ENCODE measurements around the gene PGP.

Gene PGP

DNA sequence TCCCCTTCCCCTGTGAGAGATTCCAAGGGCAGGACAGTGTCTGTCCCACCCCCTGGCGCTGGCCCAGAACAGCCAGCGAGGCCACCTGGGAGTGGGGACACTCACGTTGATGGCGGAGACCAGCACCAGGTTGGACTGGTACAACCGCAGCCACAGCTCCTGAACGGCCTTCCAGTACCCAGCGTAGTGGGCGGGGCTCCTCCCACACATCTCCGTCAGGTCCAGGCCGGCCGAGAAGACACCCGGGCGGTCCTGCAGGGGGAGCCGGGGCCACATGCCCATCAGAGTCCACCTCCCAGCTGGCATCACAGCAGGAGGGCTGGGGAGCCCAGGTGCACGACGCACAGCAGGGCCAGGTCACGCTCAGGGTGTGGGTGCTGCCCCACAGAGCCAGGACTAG is 29.7 kb upstream of the PGP start:
- Histone ChIP-seq H3K18ac (ENCODE audit: low read length) (no peak overlapping the region), H3K36me3 (ENCODE audit: control insufficient read depth in 1 of 2, insufficient read depth in 2 of 2, low read length in 2 of 2) (peaks cover 56 to 57% of the 10 kb centered on the region in 2 experiments), H3K79me1 (ENCODE audit: low read length) (no peaks in the 10 kb centered on the region), H4K8ac (ENCODE audit: low read depth, low read length) (no peak overlapping the region), H2BK5ac (ENCODE audit: low read depth, low read length, poor library complexity) (no peak overlapping the region), H3K9ac (ENCODE audit: low read length) (no peak overlapping the region), H3K23ac (ENCODE audit: low read length) (no peak overlapping the region), H3K4ac (ENCODE audit: low read depth, low read length) (no peak overlapping the region), H3K4me2 (ENCODE audit: low read length) (no peak overlapping the region), H3K4me3 (ENCODE audit: low read depth, low read length) (no peak overlapping the region), H2BK12ac (ENCODE audit: low read length) (no peak overlapping the region), H4K12ac (ENCODE audit: low read depth, low read length) (no peak overlapping the region), H3K14ac (ENCODE audit: low read length) (no peak overlapping the region), H3K9me3 (ENCODE audit: insufficient read depth, low read depth, low read length) (no peaks in the 10 kb centered on the region), H3K79me2 (ENCODE audit: control insufficient read depth, insufficient read depth, low read length, poor library complexity) (no peaks in the 10 kb centered on the region), H4K91ac (ENCODE audit: low read depth, low read length) (no peak overlapping the region), H2AK5ac (ENCODE audit: low read length) (no peak overlapping the region), H3K27me3 (ENCODE audit: insufficient read depth, low read length) (no peaks in the 10 kb centered on the region), H2AFZ (ENCODE audit: insufficient read depth, low read length, poor library complexity) (no peak overlapping the region), H3K27ac (ENCODE audit: low read depth, low read length) (no peak overlapping the region), H2BK120ac (ENCODE audit: insufficient read depth, low read length, poor library complexity) (no peak overlapping the region), H3K4me1 (ENCODE audit: control insufficient read depth in 1 of 2, insufficient read depth in 2 of 2, low read length in 2 of 2) (no peaks in the 10 kb centered on the region)
- no CpG with 5 or more reads among the region's 17 CpGs for WGBS (ENCODE audit: extremely low coverage, insufficient coverage, insufficient read length)
- DNase-seq, result no peak

DNA sequence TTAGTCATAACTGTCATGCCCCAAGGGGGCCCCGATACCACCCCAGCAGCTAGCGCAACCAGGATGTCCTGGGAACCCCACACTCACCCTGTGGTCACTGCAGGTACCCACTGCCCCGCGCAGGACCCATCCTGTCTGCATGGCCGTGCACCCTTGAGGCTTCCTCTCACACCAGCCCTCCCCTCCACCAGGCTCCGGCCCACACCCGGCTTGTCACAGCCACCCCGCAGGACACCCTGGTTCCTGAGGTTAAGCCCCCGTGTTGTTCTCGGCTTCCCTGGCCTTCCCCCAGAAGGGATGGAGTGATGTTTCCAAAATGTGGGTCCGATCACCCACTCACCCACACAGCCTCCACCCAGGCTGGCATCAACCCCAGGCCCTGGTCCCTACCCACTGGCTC is 29.1 kb upstream of the PGP start:
- Histone ChIP-seq H2BK12ac (ENCODE audit: low read length) (no peak overlapping the region), H3K79me2 (ENCODE audit: control insufficient read depth, insufficient read depth, low read length, poor library complexity) (no peaks in the 10 kb centered on the region), H2BK120ac (ENCODE audit: insufficient read depth, low read length, poor library complexity) (no peak overlapping the region), H3K9ac (ENCODE audit: low read length) (no peak overlapping the region), H3K4me1 (ENCODE audit: control insufficient read depth in 1 of 2, insufficient read depth in 2 of 2, low read length in 2 of 2) (no peaks in the 10 kb centered on the region), H4K12ac (ENCODE audit: low read depth, low read length) (no peak overlapping the region), H3K9me3 (ENCODE audit: insufficient read depth, low read depth, low read length) (no peaks in the 10 kb centered on the region), H3K4me2 (ENCODE audit: low read length) (no peak overlapping the region), H3K27ac (ENCODE audit: low read depth, low read length) (no peak overlapping the region), H3K14ac (ENCODE audit: low read length) (no peak overlapping the region), H2BK5ac (ENCODE audit: low read depth, low read length, poor library complexity) (no peak overlapping the region), H3K18ac (ENCODE audit: low read length) (no peak overlapping the region), H3K23ac (ENCODE audit: low read length) (no peak overlapping the region), H3K4ac (ENCODE audit: low read depth, low read length) (no peak overlapping the region), H3K27me3 (ENCODE audit: insufficient read depth, low read length) (no peaks in the 10 kb centered on the region), H4K8ac (ENCODE audit: low read depth, low read length) (no peak overlapping the region), H3K36me3 (ENCODE audit: control insufficient read depth in 1 of 2, insufficient read depth in 2 of 2, low read length in 2 of 2) (peaks cover 56 to 57% of the 10 kb centered on the region in 2 experiments), H3K4me3 (ENCODE audit: low read depth, low read length) (no peak overlapping the region), H2AFZ (ENCODE audit: insufficient read depth, low read length, poor library complexity) (no peak overlapping the region), H3K79me1 (ENCODE audit: low read length) (no peaks in the 10 kb centered on the region), H2AK5ac (ENCODE audit: low read length) (no peak overlapping the region), H4K91ac (ENCODE audit: low read depth, low read length) (no peak overlapping the region)
- DNase-seq, result no peak
- no CpG with 5 or more reads among the region's 11 CpGs for WGBS (ENCODE audit: extremely low coverage, insufficient coverage, insufficient read length)

DNA sequence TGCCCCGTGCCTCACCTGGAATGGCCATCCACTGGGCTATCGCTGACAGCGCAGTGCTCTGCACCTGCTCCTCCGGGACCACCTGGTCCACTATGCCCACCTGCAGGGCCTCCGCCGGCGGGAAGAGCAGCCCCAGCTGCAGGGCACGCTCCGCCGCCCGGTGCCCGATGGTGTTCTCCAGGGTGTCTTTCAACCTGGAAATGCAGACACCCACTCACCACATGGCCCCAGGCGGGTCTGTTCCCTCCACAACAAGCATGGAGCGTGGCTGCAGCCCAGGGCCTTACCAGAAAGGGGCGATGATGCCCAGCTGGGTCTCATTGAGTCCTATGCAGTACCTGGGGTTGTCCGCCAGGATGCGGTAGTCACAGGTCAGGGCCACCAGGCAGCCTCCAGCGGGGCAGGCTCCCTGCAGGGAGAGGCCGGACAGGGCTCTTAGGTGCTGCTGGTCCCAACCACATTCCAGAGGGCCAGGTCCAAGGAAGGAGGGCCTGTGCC is 28.4 kb upstream of the PGP start:
- Histone ChIP-seq H3K9me3 (ENCODE audit: insufficient read depth, low read depth, low read length) (no peaks in the 10 kb centered on the region), H4K91ac (ENCODE audit: low read depth, low read length) (no peak overlapping the region), H2BK5ac (ENCODE audit: low read depth, low read length, poor library complexity) (no peak overlapping the region), H3K79me2 (ENCODE audit: control insufficient read depth, insufficient read depth, low read length, poor library complexity) (no peaks in the 10 kb centered on the region), H4K12ac (ENCODE audit: low read depth, low read length) (no peak overlapping the region), H3K14ac (ENCODE audit: low read length) (no peak overlapping the region), H3K27me3 (ENCODE audit: insufficient read depth, low read length) (peaks cover 4% of the 10 kb centered on the region), H3K4ac (ENCODE audit: low read depth, low read length) (no peak overlapping the region), H2BK12ac (ENCODE audit: low read length) (no peak overlapping the region), H3K9ac (ENCODE audit: low read length) (no peak overlapping the region), H3K4me2 (ENCODE audit: low read length) (no peak overlapping the region), H2BK120ac (ENCODE audit: insufficient read depth, low read length, poor library complexity) (no peak overlapping the region), H4K8ac (ENCODE audit: low read depth, low read length) (no peak overlapping the region), H3K4me3 (ENCODE audit: low read depth, low read length) (no peak overlapping the region), H3K4me1 (ENCODE audit: control insufficient read depth in 1 of 2, insufficient read depth in 2 of 2, low read length in 2 of 2) (no peaks in the 10 kb centered on the region), H3K36me3 (ENCODE audit: control insufficient read depth in 1 of 2, insufficient read depth in 2 of 2, low read length in 2 of 2) (peaks cover 56 to 57% of the 10 kb centered on the region in 2 experiments), H2AFZ (ENCODE audit: insufficient read depth, low read length, poor library complexity) (no peak overlapping the region), H3K18ac (ENCODE audit: low read length) (no peak overlapping the region), H2AK5ac (ENCODE audit: low read length) (no peak overlapping the region), H3K27ac (ENCODE audit: low read depth, low read length) (no peak overlapping the region), H3K79me1 (ENCODE audit: low read length) (no peaks in the 10 kb centered on the region), H3K23ac (ENCODE audit: low read length) (no peak overlapping the region)
- no peak for DNase-seq
- WGBS (ENCODE audit: extremely low coverage, insufficient coverage, insufficient read length), result no CpG with 5 or more reads among the region's 19 CpGs

DNA sequence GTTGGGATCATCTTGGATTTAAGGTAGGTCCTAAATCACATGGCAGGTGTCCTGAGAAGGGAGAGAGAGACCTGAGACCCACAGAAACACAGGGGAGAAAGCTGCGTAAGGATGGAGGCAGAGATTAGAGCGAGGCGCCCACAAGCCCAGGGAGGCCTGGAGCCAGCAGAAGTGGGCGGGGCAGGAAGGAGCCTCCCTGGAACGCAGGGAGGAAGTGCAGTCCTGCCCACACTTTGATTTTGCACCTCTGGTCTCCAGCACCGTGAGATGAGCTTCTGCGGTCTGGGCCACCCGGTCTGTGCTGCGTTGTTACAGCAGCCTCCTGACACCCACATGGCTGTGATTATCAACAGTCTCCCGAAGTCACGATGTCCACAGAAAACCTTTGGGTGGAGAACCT is 28.0 kb upstream of the PGP start:
- no CpG with 5 or more reads among the region's 11 CpGs for WGBS (ENCODE audit: extremely low coverage, insufficient coverage, insufficient read length)
- no peak overlapping the region for H2BK12ac ChIP-seq (ENCODE audit: low read length)

More for the DNA sequence above, 28.0 kb upstream of the PGP start:
- no peak overlapping the region for H3K4ac ChIP-seq (ENCODE audit: low read depth, low read length)
- H3K27me3 ChIP-seq (ENCODE audit: insufficient read depth, low read length), result peaks cover 8% of the 10 kb centered on the region
- no peak overlapping the region for H4K91ac ChIP-seq (ENCODE audit: low read depth, low read length)
- no peak overlapping the region for H3K4me3 ChIP-seq (ENCODE audit: low read depth, low read length)
- H3K27ac ChIP-seq (ENCODE audit: low read depth, low read length), result no peak overlapping the region
- no peak overlapping the region for H3K9ac ChIP-seq (ENCODE audit: low read length)
- H3K9me3 ChIP-seq (ENCODE audit: insufficient read depth, low read depth, low read length), result no peaks in the 10 kb centered on the region
- no peak overlapping the region for H3K4me2 ChIP-seq (ENCODE audit: low read length)
- H4K8ac ChIP-seq (ENCODE audit: low read depth, low read length), result no peak overlapping the region
- no peaks in the 10 kb centered on the region for H3K79me2 ChIP-seq (ENCODE audit: control insufficient read depth, insufficient read depth, low read length, poor library complexity)
- H3K18ac ChIP-seq (ENCODE audit: low read length), result no peak overlapping the region
- no peaks in the 10 kb centered on the region for H3K4me1 ChIP-seq (ENCODE audit: control insufficient read depth in 1 of 2, insufficient read depth in 2 of 2, low read length in 2 of 2)
- H2AFZ ChIP-seq (ENCODE audit: insufficient read depth, low read length, poor library complexity), result no peak overlapping the region
- H4K12ac ChIP-seq (ENCODE audit: low read depth, low read length), result no peak overlapping the region
- H2BK120ac ChIP-seq (ENCODE audit: insufficient read depth, low read length, poor library complexity), result no peak overlapping the region
- no peaks in the 10 kb centered on the region for H3K79me1 ChIP-seq (ENCODE audit: low read length)
- H3K23ac ChIP-seq (ENCODE audit: low read length), result no peak overlapping the region
- DNase-seq, result no peak
- H2BK5ac ChIP-seq (ENCODE audit: low read depth, low read length, poor library complexity), result no peak overlapping the region
- peaks cover 56 to 57% of the 10 kb centered on the region in 2 experiments for H3K36me3 ChIP-seq (ENCODE audit: control insufficient read depth in 1 of 2, insufficient read depth in 2 of 2, low read length in 2 of 2)
- H2AK5ac ChIP-seq (ENCODE audit: low read length), result no peak overlapping the region
- no peak overlapping the region for H3K14ac ChIP-seq (ENCODE audit: low read length)

All from trophoblast cell (in vitro differentiated cells and primary cell).